ENCODE results near the gene ZC2HC1B. TPM values are rescaled to one million over a fixed set of nuclear protein-coding genes. Genes with fewer than 3 reads are reported as not detected.
"Not testable (repeated sequence)": the region's sequence is repeated elsewhere in the genome, so short reads cannot be mapped to it uniquely, and the experiment has no call there.

Gene ZC2HC1B
- total and polyA plus RNA-seq, 10 of the 15 experiments (the other 5 are each of a cell fraction or from before 2014, with no cell fraction given) = 0.09 to 0.36 (median 0.31) TPM; not detected in 5

GRCh38 chr6:143845033-143845432 lies 19.2 kb upstream of the ZC2HC1B start:
- no peak for ATAC-seq
- Histone ChIP-seq H3K27ac (ENCODE audit: control insufficient read depth, insufficient read depth) (no peak overlapping the region), H3K9ac (ENCODE audit: control insufficient read depth, insufficient read depth, low read length) (no peak overlapping the region), H3K27me3 (replicated peaks in 1 of 2; ENCODE audit: control insufficient read depth in 2 of 2, insufficient read depth in 2 of 2, low read length in 1 of 2) (no peaks in the 10 kb centered on the region), H2AFZ (ENCODE audit: control insufficient read depth, low read depth, low read length) (no peak overlapping the region), H3K9me3 (replicated peaks; ENCODE audit: control insufficient read depth, insufficient read depth, low read length) (no peaks in the 10 kb centered on the region; the same call in 2 of the 3 replicates), H3K36me3 (ENCODE audit: control insufficient read depth in 2 of 2, insufficient read depth in 2 of 2, low read length in 1 of 2) (peaks cover 8 to 20% of the 10 kb centered on the region in 2 experiments), H3K4me1 (ENCODE audit: control insufficient read depth, insufficient read depth, low read length) (no peaks in the 10 kb centered on the region), H3K4me2 (ENCODE audit: control insufficient read depth, insufficient read depth) (peak overlapping the region; percentile 41), H3K4me3 (0 out of 2 replicates have a peak overlapping the region, but pooled peaks have one; percentile 5), H4K20me1 (ENCODE audit: control insufficient read depth, insufficient read depth) (no peaks in the 10 kb centered on the region), H3K79me2 (ENCODE audit: control insufficient read depth, insufficient read depth, low read length) (peaks cover 23% of the 10 kb centered on the region)
- BruUV-seq (replicated peaks) = no TSS peak
- RAD21 ChIA-PET (ENCODE audit: unreplicated experiment) = no interaction called here
- CTCF ChIA-PET = interaction anchor here (1.0 to 3.7 kb wide), 4 partner anchors 10 to 332 kb away, joined by 3 to 11 read pairs (median 4); no protein-coding TSS in a partner anchor
- FAIRE-seq = no peak
- SMC1A ChIA-PET (ENCODE audit: uncharacterized antibody, unreplicated experiment) = interaction anchor here (0.8 to 3.0 kb wide), 4 partner anchors 8 to 209 kb away, joined by 3 to 8 read pairs (median 5); no protein-coding TSS in a partner anchor
- WGBS (ENCODE audit: insufficient coverage, insufficient replicate concordance, low lambda C conversion rate, missing lambda C conversion rate) = 97% methylated on average over 5 of the region's 5 CpGs
- intact Hi-C loops (cut with micrococcal nuclease; ENCODE audit: unreplicated experiment) (no loop called here), in situ Hi-C loops (cut with MboI) (no loop called here)
- no peak for TF ChIP-seq CEBPB (IDR thresholded peaks at IDR 0.05; ENCODE audit: borderline replicate concordance in 1 of 2, low read depth in 2 of 2, low read length in 2 of 2)
- TF ChIP-seq, protein P1, sequence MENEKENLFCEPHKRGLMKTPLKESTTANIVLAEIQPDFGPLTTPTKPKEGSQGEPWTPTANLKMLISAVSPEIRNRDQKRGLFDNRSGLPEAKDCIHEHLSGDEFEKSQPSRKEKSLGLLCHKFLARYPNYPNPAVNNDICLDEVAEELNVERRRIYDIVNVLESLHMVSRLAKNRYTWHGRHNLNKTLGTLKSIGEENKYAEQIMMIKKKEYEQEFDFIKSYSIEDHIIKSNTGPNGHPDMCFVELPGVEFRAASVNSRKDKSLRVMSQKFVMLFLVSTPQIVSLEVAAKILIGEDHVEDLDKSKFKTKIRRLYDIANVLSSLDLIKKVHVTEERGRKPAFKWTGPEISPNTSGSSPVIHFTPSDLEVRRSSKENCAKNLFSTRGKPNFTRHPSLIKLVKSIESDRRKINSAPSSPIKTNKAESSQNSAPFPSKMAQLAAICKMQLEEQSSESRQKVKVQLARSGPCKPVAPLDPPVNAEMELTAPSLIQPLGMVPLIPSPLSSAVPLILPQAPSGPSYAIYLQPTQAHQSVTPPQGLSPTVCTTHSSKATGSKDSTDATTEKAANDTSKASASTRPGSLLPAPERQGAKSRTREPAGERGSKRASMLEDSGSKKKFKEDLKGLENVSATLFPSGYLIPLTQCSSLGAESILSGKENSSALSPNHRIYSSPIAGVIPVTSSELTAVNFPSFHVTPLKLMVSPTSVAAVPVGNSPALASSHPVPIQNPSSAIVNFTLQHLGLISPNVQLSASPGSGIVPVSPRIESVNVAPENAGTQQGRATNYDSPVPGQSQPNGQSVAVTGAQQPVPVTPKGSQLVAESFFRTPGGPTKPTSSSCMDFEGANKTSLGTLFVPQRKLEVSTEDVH (IDR thresholded peaks at IDR 0.05; ENCODE audit: low read depth, partially characterized antibody) = no peak
- TF ChIP-seq, protein P2, sequence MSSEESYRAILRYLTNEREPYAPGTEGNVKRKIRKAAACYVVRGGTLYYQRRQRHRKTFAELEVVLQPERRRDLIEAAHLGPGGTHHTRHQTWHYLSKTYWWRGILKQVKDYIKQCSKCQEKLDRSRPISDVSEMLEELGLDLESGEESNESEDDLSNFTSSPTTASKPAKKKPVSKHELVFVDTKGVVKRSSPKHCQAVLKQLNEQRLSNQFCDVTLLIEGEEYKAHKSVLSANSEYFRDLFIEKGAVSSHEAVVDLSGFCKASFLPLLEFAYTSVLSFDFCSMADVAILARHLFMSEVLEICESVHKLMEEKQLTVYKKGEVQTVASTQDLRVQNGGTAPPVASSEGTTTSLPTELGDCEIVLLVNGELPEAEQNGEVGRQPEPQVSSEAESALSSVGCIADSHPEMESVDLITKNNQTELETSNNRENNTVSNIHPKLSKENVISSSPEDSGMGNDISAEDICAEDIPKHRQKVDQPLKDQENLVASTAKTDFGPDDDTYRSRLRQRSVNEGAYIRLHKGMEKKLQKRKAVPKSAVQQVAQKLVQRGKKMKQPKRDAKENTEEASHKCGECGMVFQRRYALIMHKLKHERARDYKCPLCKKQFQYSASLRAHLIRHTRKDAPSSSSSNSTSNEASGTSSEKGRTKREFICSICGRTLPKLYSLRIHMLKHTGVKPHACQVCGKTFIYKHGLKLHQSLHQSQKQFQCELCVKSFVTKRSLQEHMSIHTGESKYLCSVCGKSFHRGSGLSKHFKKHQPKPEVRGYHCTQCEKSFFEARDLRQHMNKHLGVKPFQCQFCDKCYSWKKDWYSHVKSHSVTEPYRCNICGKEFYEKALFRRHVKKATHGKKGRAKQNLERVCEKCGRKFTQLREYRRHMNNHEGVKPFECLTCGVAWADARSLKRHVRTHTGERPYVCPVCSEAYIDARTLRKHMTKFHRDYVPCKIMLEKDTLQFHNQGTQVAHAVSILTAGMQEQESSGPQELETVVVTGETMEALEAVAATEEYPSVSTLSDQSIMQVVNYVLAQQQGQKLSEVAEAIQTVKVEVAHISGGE (CRISPR knock-in tag; IDR thresholded peaks at IDR 0.05) = no peak
- TF ChIP-seq SMAD1 (IDR thresholded peaks at IDR 0.05; ENCODE audit: low read depth, partially characterized antibody) = no peak
- TF ChIP-seq BMI1 (IDR thresholded peaks at IDR 0.05; ENCODE audit: borderline replicate concordance) = no peak
- no peak for TF ChIP-seq ZSCAN29 (IDR thresholded peaks at IDR 0.05)
- no peak for TF ChIP-seq NR2C2 (IDR thresholded peaks at IDR 0.05; ENCODE audit: borderline replicate concordance, control insufficient read depth, insufficient read length, low read depth)
- TF ChIP-seq BHLHE40 (IDR thresholded peaks at IDR 0.05; ENCODE audit: borderline replicate concordance in 1 of 2, low read depth in 2 of 2, low read length in 1 of 2) = no peak
- DNase-seq (ENCODE audit: low read depth, low spot score) = no peak
- POLR2A ChIA-PET = no interaction called here

DNA sequence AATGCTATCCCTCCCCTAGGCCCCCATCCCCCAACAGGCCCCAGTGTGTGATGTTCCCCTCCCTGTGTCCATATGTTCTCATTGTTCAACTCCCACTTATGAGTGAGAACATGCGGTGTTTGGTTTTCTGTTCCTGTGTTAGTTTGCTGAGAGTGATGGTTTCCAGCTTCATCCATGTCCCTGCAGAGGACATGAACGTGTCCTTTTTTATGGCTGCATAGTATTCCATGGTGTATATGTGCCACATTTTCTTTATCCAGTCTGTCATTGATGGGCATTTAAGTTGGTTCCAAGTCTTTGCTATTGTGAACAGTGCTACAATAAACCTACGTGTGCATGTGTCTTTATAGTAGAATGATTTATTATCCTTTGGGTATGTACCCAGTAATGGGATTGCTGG lies 12.6 kb upstream of the ZC2HC1B start:
- ATAC-seq; H3K27me3 ChIP-seq (replicated peaks in 1 of 2; ENCODE audit: control insufficient read depth in 2 of 2, insufficient read depth in 2 of 2, low read length in 1 of 2); DNase-seq (ENCODE audit: low read depth, low spot score); H3K9me3 ChIP-seq (replicated peaks; ENCODE audit: control insufficient read depth, insufficient read depth, low read length); H3K27ac ChIP-seq (ENCODE audit: control insufficient read depth, insufficient read depth); H3K4me2 ChIP-seq (ENCODE audit: control insufficient read depth, insufficient read depth); H3K9ac ChIP-seq (ENCODE audit: control insufficient read depth, insufficient read depth, low read length); intact Hi-C loops (cut with micrococcal nuclease; ENCODE audit: unreplicated experiment); H4K20me1 ChIP-seq (ENCODE audit: control insufficient read depth, insufficient read depth); H3K79me2 ChIP-seq (ENCODE audit: control insufficient read depth, insufficient read depth, low read length); FAIRE-seq; H3K4me3 ChIP-seq; in situ Hi-C loops (cut with MboI); POLR2A ChIA-PET; H3K4me1 ChIP-seq (ENCODE audit: control insufficient read depth, insufficient read depth, low read length); H2AFZ ChIP-seq (ENCODE audit: control insufficient read depth, low read depth, low read length); BruUV-seq (replicated peaks): not testable (repeated sequence)
- ChIA-PET SMC1A (ENCODE audit: uncharacterized antibody, unreplicated experiment) (interaction anchor here (2.5 kb wide), 1 partner anchor 7 kb away, joined by 8 read pairs; no protein-coding TSS in a partner anchor), CTCF (interaction anchor here (0.6 kb wide), 1 partner anchor 9 kb away, joined by 3 read pairs; the partner anchor contains the start of gene LTV1), RAD21 (ENCODE audit: unreplicated experiment) (interaction anchor here (0.6 kb wide), 1 partner anchor 75 kb away, joined by 4 read pairs; no protein-coding TSS in a partner anchor)
- peaks cover 11 to 22% of the 10 kb centered on the region in 2 experiments for H3K36me3 ChIP-seq (ENCODE audit: control insufficient read depth in 2 of 2, insufficient read depth in 2 of 2, low read length in 1 of 2)
- WGBS (ENCODE audit: insufficient coverage, insufficient replicate concordance, low lambda C conversion rate, missing lambda C conversion rate) = 98% methylated on average over 3 of the region's 3 CpGs
